GM13976 (cell line): ENCODE measurements around the gene PTPA.

Source experiments
- DNase-seq: peaks from one replicate; pipeline ENCODE4 v3.0.0; 2012; ENCODE audit warnings: low spot score
- CTCF ChIP-seq: IDR thresholded peaks from 2 replicates; pipeline ENCODE4 v1.5.1; 2012; ENCODE audit warnings: borderline replicate concordance, mild to moderate bottlenecking; ENCODE audit not compliant: insufficient read depth; ENCODE audit errors: extremely low read depth, missing control alignments, control extremely low read depth
- in situ Hi-C: fragments of 300-500 bp; cut with MboI; formaldehyde crosslinking; loops from one replicate; pipeline ENCODE4 v1.12.0; 2022; ENCODE audit warnings: low sequenced_read_pairs, mixed read lengths, inconsistent platforms; ENCODE audit not compliant: unreplicated experiment

PTPA gene

GRCh38 chr9:129110740-129111527 is at the start of gene PTPA, which contains the start of gene CRAT:
Gene PTPA, plus strand, starts transcription at chr9:129111415. Its CDS starts 186 bp downstream, at chr9:129111601.
Gene CRAT, minus strand, starts transcription at chr9:129110793. Its CDS starts 284 bp downstream, at chr9:129110509.
- peak; percentile 100 for DNase-seq

GRCh38 chr9:129063061-129063460 is 48.2 kb upstream of the PTPA start:
- no peak for TF ChIP-seq CTCF
- in situ Hi-C loops: no loop called here
- no peak for DNase-seq

More at GRCh38 chr9:129110740-129111527, at the start of gene PTPA, which contains the start of gene CRAT:
- no peak for TF ChIP-seq CTCF
- in situ Hi-C loops: no loop called here

- in situ Hi-C loops: no loop called here
- TF ChIP-seq CTCF: no peak
- no peak for DNase-seq
Observed at GRCh38 chr9:129064499-129064908, 46.7 kb upstream of the PTPA start.

GRCh38 chr9:129068110-129068509 is 43.1 kb upstream of the PTPA start:
- in situ Hi-C loops: no loop called here
- no peak for TF ChIP-seq CTCF
- no peak for DNase-seq

GRCh38 chr9:129068990-129069861 is 42.0 kb upstream of the PTPA start:
- no peak for DNase-seq
- in situ Hi-C loops: no loop called here
- TF ChIP-seq CTCF: no peak

- no peak for DNase-seq
- no peak for TF ChIP-seq CTCF
- in situ Hi-C loops: no loop called here
Observed at GRCh38 chr9:129069862-129070641, 41.2 kb upstream of the PTPA start.
